ENCODE results near the gene PGBD2. TPM values are rescaled to one million over a fixed set of nuclear protein-coding genes. Genes with fewer than 3 reads are reported as not detected.
A peak's percentile ranks its signal among the peaks of the same experiment; 100 is the strongest.

Gene PGBD2
- total and polyA plus RNA-seq, 2 of the 13 experiments (the other 11 are each of a cell fraction or from before 2014, with no cell fraction given): 6.0 to 7.4 TPM

GRCh38 chr1:248858891-248859889, 46.8 kb upstream of the PGBD2 start, which contains the start of gene ZNF692 (continued):
- TF ChIP-seq ZNF407 (CRISPR knock-in tag; IDR thresholded peaks at IDR 0.05; ENCODE audit: not compliant biosample characterization): no peak
- TF ChIP-seq ZNF317 (CRISPR knock-in tag; IDR thresholded peaks at IDR 0.05): 0 out of 2 replicates have a peak, but pooled peaks have one; percentile 19
- no peak for TF ChIP-seq NR2F1 (CRISPR knock-in tag; IDR thresholded peaks at IDR 0.05)
- peak; percentile 32; the same call in 1 of the 2 replicates for TF ChIP-seq ZNF414 (CRISPR knock-in tag; IDR thresholded peaks at IDR 0.05)
- no peak for TF ChIP-seq NONO (IDR thresholded peaks at IDR 0.05)
- TF ChIP-seq NONO (CRISPR knock-in tag; conservative IDR thresholded peaks at IDR 0.05): 0 out of 2 replicates have a peak, but pooled peaks have one; percentile 48
- no peak for TF ChIP-seq SOX6 (IDR thresholded peaks at IDR 0.05)
- TF ChIP-seq SOX6 (CRISPR knock-in tag; IDR thresholded peaks at IDR 0.05): no peak
- TF ChIP-seq CBX5 (CRISPR knock-in tag; IDR thresholded peaks at IDR 0.05; ENCODE audit: borderline replicate concordance): peak; percentile 12; the same call in 1 of the 2 replicates
- TF ChIP-seq E2F2 (CRISPR knock-in tag; IDR thresholded peaks at IDR 0.05; ENCODE audit: borderline replicate concordance): no peak
- no peak; the same call in 1 of the 2 replicates for TF ChIP-seq DNMT1 (CRISPR knock-in tag; IDR thresholded peaks at IDR 0.05)
- TF ChIP-seq, protein P1, sequence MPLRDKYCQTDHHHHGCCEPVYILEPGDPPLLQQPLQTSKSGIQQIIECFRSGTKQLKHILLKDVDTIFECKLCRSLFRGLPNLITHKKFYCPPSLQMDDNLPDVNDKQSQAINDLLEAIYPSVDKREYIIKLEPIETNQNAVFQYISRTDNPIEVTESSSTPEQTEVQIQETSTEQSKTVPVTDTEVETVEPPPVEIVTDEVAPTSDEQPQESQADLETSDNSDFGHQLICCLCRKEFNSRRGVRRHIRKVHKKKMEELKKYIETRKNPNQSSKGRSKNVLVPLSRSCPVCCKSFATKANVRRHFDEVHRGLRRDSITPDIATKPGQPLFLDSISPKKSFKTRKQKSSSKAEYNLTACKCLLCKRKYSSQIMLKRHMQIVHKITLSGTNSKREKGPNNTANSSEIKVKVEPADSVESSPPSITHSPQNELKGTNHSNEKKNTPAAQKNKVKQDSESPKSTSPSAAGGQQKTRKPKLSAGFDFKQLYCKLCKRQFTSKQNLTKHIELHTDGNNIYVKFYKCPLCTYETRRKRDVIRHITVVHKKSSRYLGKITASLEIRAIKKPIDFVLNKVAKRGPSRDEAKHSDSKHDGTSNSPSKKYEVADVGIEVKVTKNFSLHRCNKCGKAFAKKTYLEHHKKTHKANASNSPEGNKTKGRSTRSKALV (CRISPR knock-in tag; IDR thresholded peaks at IDR 0.05): peak; percentile 78
- peak; percentile 94; the same call in 1 of the 2 replicates for TF ChIP-seq RFXAP (CRISPR knock-in tag; IDR thresholded peaks at IDR 0.05; ENCODE audit: borderline replicate concordance)
- no peak; the same call in none of the 2 replicates for TF ChIP-seq KMT2B (CRISPR knock-in tag; IDR thresholded peaks at IDR 0.05)
- TF ChIP-seq MAZ (IDR thresholded peaks at IDR 0.05; ENCODE audit: borderline replicate concordance, low read depth, low read length): peak; percentile 75
- TF ChIP-seq MAZ (CRISPR knock-in tag; IDR thresholded peaks at IDR 0.05; ENCODE audit: low read depth): peak; percentile 66

All from HepG2 (cell line).